BLaER1 (cell line): ENCODE results near the gene FTCD.

Experiments used
- H3K27ac ChIP-seq: shearing (Covaris generic); formaldehyde crosslinking; 2 replicates; pipeline ENCODE4 v1.8.1; 2022
- H3K27me3 ChIP-seq: shearing (Covaris generic); formaldehyde crosslinking; 2 replicates; pipeline ENCODE4 v1.8.1; 2022
- H3K36me3 ChIP-seq: shearing (Covaris generic); formaldehyde crosslinking; 2 replicates; pipeline ENCODE4 v1.8.1; 2022
- H3K4me1 ChIP-seq: shearing (Covaris generic); formaldehyde crosslinking; 2 replicates; pipeline ENCODE4 v1.8.1; 2022
- H3K4me2 ChIP-seq: shearing (Covaris generic); formaldehyde crosslinking; 2 replicates; pipeline ENCODE4 v1.8.1; 2022
- H3K4me3 ChIP-seq: shearing (Covaris generic); formaldehyde crosslinking; 2 replicates; pipeline ENCODE4 v1.8.1; 2022
- H3K9ac ChIP-seq: shearing (Covaris generic); formaldehyde crosslinking; 2 replicates; pipeline ENCODE4 v1.8.1; 2022
- H3K9me3 ChIP-seq: shearing (Covaris generic); formaldehyde crosslinking; 2 replicates; pipeline ENCODE4 v1.8.1; 2022
- H4K20me1 ChIP-seq: shearing (Covaris generic); formaldehyde crosslinking; 2 replicates; pipeline ENCODE4 v1.8.1; 2022
- Cebpa-rat ChIP-seq: shearing (Covaris generic); IDR thresholded peaks from 2 replicates; pipeline ENCODE4 v1.8.1; 2022

FTCD gene

GRCh38 chr21:46194374-46195334, 39.3 kb upstream of the FTCD start:
- H3K9ac ChIP-seq: no peak overlapping the region; the same call in 1 of the 2 replicates

GRCh38 chr21:46193829-46194373, 38.5 kb upstream of the FTCD start:
- H4K20me1 ChIP-seq: no peaks in the 10 kb centered on the region; the same call in 1 of the 2 replicates

More at GRCh38 chr21:46194374-46195334, 39.3 kb upstream of the FTCD start:
- peaks cover 5% of the 10 kb centered on the region; the same call in 1 of the 2 replicates for H3K9me3 ChIP-seq
- H3K27me3 ChIP-seq: no peaks in the 10 kb centered on the region
- no peak overlapping the region for H3K27ac ChIP-seq
- no peaks in the 10 kb centered on the region; the same call in 1 of the 2 replicates for H4K20me1 ChIP-seq
- no peak overlapping the region for H3K4me3 ChIP-seq
- H3K4me1 ChIP-seq: peaks cover 14% of the 10 kb centered on the region
- TF ChIP-seq Cebpa-rat: no peak
- H3K4me2 ChIP-seq: peak overlapping the region; percentile 11; the same call in 1 of the 2 replicates
- H3K36me3 ChIP-seq: peaks cover 86% of the 10 kb centered on the region

GRCh38 chr21:46191686-46192575, 36.6 kb upstream of the FTCD start:
- Histone ChIP-seq H4K20me1 (no peaks in the 10 kb centered on the region; the same call in 1 of the 2 replicates), H3K9ac (no peak overlapping the region), H3K27me3 (no peaks in the 10 kb centered on the region), H3K36me3 (peaks cover 79% of the 10 kb centered on the region), H3K4me3 (no peak overlapping the region), H3K9me3 (no peaks in the 10 kb centered on the region), H3K4me1 (peaks cover 14% of the 10 kb centered on the region), H3K27ac (no peak overlapping the region), H3K4me2 (no peak overlapping the region)
- TF ChIP-seq Cebpa-rat: no peak

More at GRCh38 chr21:46193829-46194373, 38.5 kb upstream of the FTCD start:
- H3K4me3 ChIP-seq: no peak overlapping the region
- H3K36me3 ChIP-seq: peaks cover 85% of the 10 kb centered on the region
- H3K9me3 ChIP-seq: no peaks in the 10 kb centered on the region
- H3K27me3 ChIP-seq: no peaks in the 10 kb centered on the region
- H3K27ac ChIP-seq: no peak overlapping the region
- H3K4me1 ChIP-seq: peaks cover 14% of the 10 kb centered on the region
- H3K4me2 ChIP-seq: 0 out of 2 replicates have a peak overlapping the region, but pooled peaks have one; percentile 11
- no peak overlapping the region for H3K9ac ChIP-seq
- no peak for TF ChIP-seq Cebpa-rat

GRCh38 chr21:46191257-46191685, 35.9 kb upstream of the FTCD start:
- no peaks in the 10 kb centered on the region for H3K9me3 ChIP-seq
- no peak overlapping the region for H3K4me3 ChIP-seq
- peaks cover 14% of the 10 kb centered on the region for H3K4me1 ChIP-seq
- H3K27ac ChIP-seq: no peak overlapping the region
- H3K36me3 ChIP-seq: peaks cover 72% of the 10 kb centered on the region
- H3K27me3 ChIP-seq: no peaks in the 10 kb centered on the region
- H4K20me1 ChIP-seq: no peaks in the 10 kb centered on the region; the same call in 1 of the 2 replicates
- no peak overlapping the region for H3K4me2 ChIP-seq
- no peak overlapping the region for H3K9ac ChIP-seq
- TF ChIP-seq Cebpa-rat: no peak

GRCh38 chr21:46190491-46191131, 35.2 kb upstream of the FTCD start:
- H4K20me1 ChIP-seq: no peaks in the 10 kb centered on the region; the same call in 1 of the 2 replicates
- no peak overlapping the region for H3K27ac ChIP-seq
- no peak overlapping the region for H3K9ac ChIP-seq
- H3K27me3 ChIP-seq: no peaks in the 10 kb centered on the region
- no peak overlapping the region for H3K4me2 ChIP-seq
- peaks cover 65% of the 10 kb centered on the region for H3K36me3 ChIP-seq
- TF ChIP-seq Cebpa-rat: no peak
- H3K9me3 ChIP-seq: no peaks in the 10 kb centered on the region
- no peak overlapping the region for H3K4me3 ChIP-seq
- H3K4me1 ChIP-seq: peaks cover 14% of the 10 kb centered on the region

GRCh38 chr21:46189959-46190490, 34.6 kb upstream of the FTCD start:
- no peak for TF ChIP-seq Cebpa-rat
- Histone ChIP-seq H3K27me3 (no peaks in the 10 kb centered on the region), H3K4me1 (peaks cover 14% of the 10 kb centered on the region), H3K4me3 (no peak overlapping the region), H3K9ac (0 out of 2 replicates have a peak overlapping the region, but pooled peaks have one; percentile 10), H3K9me3 (no peaks in the 10 kb centered on the region), H4K20me1 (no peaks in the 10 kb centered on the region; the same call in 1 of the 2 replicates), H3K4me2 (no peak overlapping the region), H3K27ac (no peak overlapping the region), H3K36me3 (peaks cover 60% of the 10 kb centered on the region)

GRCh38 chr21:46189213-46189958, 34.0 kb upstream of the FTCD start:
- Histone ChIP-seq H3K9ac (0 out of 2 replicates have a peak overlapping the region, but pooled peaks have one; percentile 10), H3K4me3 (no peak overlapping the region), H3K27ac (no peak overlapping the region), H3K4me2 (no peak overlapping the region), H3K4me1 (peaks cover 9% of the 10 kb centered on the region), H3K27me3 (peaks cover 5% of the 10 kb centered on the region; the same call in 1 of the 2 replicates), H4K20me1 (no peaks in the 10 kb centered on the region; the same call in 1 of the 2 replicates), H3K36me3 (peaks cover 53% of the 10 kb centered on the region), H3K9me3 (no peaks in the 10 kb centered on the region)
- TF ChIP-seq Cebpa-rat: no peak
